Stimulated activated CD8-positive, alpha-beta memory T cell treated with anti-CD3 and anti-CD28 coated beads, Interleukin-12 subunit alpha, Interleukin-12 subunit beta, amount 100 ng/mL, for 1 hour (primary cell): Measurements from ENCODE around the gene ZNF511.

Source experiments
- DNase-seq: peaks from one replicate; pipeline ENCODE4 v3.0.0-alpha.2; 2020; ENCODE audit warnings: low read depth

Gene ZNF511

DNA sequence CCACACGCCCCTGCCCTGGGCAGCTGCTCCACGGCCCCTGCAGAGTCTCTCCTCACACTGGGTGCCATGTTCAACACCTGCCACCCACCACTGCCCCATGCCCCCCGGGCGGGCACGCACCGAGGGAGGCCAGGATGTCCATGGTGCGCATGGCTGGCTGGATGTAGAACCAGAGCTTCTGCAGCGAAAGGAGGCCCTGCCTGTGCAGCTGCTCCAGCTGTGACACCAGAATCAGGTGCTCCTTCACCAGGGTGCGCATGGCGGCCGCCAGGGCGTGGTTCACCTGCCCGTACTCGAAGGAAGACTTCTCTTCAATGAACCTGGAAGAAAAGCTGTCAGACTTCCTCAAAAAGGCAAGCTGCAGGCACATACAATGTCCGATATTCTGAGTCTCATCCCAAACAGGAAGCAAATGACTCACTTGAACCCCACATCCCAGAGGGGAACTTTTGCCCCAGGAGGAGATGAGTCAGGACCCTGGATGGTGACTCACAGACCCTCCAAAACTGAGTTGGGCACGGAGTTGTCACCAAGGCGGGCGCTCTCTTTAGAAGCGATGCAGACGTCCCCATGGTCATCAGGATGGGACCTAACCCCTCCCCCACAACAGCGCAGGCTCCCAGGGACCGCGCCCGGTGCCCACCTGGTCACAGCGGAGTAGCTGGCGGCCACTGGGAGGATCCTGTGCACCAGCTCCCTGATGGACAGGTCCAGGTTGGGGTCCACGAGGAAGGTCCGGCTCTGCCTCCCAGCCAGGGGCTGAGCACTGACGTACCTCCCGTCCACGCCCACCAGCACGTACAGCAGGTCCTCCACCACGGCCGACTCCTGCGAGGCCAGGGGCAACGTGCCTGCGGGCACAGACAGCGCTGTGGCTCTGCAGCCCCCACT lies 15.6 kb upstream of the ZNF511 start:
- no peak for DNase-seq

DNA sequence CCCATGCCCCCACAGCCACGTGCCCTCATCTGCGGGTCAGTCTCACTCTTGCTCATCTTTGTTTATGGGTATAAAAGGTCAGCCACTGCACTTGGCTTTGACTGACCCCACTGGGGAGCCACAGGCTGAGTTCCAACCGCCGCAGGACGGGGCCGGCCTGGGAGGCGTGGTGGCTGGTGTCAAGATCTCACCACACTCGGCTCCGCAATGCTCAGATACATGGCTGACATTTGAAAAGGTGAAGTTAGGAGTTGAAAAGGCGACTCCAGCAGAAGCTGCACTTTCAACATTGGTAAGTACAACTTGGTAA lies 14.9 kb upstream of the ZNF511 start:
- no peak for DNase-seq

DNA sequence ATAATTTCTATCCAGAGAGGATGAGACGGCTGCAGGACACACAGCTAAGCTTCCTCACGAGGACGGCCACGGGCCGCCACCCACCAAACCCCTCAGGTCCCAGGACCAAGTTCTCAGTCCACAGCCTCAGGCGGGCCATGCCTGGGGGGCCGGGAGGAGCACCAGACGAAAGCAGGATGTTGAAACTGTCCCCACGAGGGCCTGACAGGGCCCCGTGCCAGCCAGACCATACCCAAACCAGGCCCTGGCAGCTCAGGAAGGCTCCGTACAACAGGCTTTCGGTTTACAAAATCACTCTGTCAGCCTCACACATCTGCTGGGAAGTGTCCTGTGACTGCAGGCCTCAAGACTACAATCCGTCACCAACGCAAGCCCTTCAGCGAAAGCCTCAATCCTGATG lies 14.5 kb upstream of the ZNF511 start:
- no peak for DNase-seq

DNA sequence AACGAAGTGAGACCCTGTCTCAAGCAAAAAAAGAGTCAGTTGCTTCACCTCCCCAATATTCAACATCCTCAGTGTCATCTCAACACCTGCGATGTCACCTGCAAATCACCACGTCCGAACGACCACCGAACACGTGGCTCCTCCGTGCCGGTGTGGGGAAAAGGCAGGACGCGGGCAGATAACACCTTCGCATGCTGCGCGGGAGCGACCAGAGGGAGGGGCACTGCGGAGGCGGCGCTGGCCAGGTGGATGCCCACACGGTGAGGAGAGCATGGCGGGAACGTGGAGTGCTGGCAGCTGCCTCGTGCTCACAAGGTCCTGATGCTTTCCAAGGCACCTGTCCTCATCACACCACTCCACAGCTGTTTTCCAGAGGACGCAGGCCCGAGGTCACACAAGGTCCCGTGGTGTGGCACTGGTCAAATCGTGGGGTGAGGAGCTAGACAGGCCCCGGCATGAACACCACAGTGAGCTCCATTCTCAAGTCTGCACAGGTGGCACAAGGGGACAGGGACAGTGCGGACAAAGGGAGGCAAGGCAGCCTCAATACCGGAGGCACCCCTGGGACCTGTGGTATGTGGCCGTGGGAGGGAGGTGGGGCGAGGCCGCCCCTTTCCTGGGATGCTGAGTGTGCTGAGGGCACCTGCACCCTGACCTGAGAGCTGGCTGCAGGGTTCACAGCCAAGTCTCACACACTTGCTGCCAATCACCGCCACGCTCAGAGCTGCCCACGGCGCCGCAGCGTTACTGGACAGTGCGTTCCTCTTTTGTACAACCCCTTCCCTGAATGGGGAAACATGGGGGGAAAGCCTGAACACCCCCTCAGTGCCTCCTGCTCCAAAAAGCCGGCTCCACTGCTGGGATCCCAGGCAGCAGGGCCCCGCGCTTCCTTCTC lies 13.0 kb upstream of the ZNF511 start:
- no peak for DNase-seq

DNA sequence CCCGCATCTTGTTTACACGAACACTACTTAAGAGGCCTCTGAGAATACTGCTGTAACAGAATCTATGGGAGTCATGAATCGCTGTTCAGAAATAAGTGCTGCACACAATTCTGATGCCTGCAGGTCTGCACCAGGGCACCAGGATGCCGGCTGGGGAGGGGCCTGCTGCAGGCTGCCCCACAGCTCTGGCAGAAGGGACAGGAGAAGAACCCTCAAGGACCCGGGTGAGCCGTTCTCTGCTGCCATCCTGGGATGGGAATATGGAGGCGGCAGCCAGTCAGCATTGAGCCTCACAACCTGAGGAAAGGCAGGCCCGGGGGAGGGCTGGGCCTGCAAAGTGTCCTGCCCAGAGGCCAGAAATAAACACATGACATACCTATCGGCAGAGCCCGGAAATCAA lies 11.2 kb upstream of the ZNF511 start:
- no peak for DNase-seq

DNA sequence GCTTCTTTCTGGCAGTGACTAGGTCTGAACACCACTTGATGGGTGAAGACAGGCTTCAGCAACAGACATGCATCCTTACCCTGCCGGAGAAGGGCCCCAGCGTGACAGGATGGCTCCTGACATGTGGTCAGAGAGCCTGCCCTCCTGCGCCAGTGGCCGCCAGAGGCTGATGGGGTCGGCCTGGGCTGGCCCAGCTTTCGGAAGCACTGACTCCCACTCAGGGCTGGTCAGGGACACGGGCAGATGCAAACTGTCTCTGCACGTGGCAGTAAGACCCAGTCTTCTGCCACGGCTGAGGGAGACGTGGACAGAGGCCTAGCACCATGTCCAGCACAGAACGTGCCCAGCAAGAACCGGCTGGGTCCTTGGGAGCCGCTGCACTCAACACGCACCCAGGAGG lies 10.2 kb upstream of the ZNF511 start:
- DNase-seq: no peak

DNA sequence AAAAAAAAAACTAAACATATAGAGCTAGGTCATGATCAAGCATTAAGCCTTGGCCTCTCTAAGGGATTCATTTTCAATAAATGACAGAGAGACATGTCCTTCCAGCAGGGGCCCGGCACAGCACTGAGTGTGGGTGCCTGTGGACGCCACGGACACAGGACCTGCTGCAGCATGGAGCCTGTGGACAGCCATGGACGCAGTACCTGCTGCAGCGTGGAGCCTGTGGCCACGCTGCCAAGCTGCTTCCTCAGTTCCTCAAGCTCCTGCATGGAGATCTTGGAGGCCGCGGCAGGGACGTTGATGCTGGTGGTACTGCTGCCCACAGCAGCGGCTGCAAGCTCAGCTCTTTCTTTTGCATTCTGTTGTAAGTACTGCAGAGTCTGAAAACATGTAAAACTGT lies 9.5 kb upstream of the ZNF511 start:
- no peak for DNase-seq

DNA sequence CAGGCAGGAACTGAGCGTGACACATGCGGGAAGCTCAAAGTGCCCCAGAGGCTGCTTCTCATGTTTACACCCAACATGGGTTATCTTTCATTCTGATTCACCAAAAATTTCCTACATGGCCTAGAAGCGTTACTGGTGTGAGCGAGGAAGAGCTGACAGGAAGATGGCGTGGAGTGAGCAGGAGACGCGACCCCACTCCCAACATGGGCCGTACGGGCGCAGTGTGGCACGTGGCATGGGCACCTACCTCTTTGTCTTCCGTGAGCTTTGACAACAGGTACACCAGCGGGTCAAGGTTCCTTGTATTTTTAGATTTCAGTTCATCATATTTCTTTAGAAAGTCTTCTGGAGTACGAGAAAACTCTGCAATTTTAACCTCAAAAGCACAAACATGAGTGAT lies 9.0 kb upstream of the ZNF511 start:
- DNase-seq: no peak

DNA sequence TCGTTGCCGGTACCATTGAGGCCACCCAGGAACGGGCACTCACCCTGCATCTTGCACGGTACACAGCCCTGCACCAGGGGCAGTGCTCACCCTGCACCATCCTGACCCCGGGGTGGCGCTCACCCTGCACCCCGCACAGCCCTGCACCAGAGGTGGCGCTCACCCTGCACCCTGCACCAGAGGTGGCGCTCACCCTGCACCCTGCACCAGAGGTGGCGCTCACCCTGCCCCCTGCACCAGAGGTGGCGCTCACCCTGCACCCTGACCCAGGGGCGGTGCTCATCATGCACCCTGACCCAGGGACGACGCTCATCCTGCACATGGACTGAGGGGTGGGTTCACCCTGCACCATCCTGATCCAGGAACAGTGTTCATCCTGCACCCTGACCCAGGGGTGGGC lies 6.5 kb upstream of the ZNF511 start:
- no peak for DNase-seq

DNA sequence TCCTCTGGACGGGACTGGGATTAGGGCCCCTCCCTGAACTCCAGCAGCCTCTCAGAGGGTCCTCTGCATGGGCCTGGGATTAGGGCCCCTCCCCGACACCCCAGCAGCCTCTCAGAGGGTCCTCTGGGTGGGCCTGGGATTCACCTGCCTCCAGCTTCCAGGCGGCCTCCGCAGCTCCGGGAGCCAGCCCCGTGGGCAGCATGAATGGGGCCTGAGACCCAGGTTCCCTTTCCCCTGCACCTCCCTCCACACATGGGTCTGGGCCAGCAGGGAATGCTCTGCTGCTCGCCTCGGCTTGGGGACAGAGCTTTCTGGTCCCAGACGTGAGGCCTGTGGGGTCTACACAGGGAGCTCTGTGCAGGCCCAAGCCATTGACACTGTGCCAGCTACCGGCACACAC lies 5.5 kb upstream of the ZNF511 start:
- no peak for DNase-seq

DNA sequence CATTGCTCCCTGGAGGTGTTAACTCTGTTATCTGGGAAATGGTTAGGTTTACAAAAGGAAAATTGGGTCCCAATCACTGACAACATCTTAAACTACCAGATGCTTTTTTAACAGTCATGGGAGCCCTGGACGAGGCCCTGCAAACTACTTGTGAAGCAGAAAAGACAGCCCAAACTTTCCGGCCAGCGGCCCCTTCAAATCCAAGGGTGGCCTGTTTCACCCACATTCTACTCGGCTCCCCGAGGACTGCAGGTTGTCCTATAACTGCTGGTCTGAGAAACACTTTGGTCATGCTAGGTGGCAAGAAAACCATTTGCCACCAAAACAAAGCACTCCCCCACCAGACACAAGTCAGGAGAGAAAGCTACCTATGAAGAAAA lies 2.6 kb upstream of the ZNF511 start:
- no peak for DNase-seq

DNA sequence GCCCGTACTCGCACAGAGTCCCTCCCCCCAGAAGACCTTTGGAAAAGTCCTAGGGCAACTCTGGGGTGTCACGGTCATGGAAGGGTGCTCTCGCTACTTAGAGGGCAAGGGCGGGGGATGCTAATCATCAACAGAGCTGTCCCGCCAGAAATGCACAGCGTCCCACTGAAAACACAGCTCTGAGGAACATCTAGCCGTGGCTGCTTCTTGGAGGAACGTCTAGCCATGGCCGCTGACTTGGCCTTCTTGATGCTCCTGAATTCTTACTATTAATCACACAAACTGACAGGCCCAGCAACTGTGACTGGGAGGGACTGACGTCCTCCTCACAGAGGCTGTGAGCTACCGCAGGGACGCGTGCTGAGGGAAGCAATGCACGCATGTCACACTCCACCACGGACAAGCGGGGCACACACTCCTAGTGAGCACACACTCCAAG lies 1.8 kb upstream of the ZNF511 start:
- DNase-seq: no peak

DNA sequence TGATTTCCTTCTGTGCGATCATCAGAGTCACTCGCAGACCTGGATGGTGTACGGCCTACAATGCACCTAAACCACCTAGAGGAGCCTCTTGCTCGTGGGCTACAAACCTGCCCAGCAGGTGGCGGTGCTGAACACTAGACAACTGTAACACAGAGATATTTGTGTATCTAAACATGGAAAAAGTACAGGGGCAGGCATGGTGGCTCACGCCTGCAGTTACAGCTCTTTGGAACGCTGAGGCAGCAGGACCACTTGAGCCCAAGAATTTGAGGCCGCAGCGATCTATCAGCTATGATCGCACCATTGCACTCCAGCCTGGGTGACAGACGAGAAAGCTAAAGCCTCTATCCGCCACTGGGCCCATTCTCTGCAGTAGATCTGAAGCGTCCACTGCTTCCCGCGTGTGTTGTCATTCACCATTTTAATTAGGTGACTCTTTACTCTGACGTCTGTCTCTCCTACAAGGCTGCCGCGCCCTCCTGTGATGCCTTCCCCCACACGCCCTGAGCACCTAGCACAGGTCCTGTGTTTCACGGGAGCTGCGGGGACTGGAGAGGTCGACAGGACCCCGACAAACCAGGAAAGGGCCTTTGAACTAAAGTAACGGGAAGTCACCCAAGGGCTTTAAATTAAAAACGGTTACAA lies 816 bp upstream of the ZNF511 start:
- peak; percentile 77 for DNase-seq

DNA sequence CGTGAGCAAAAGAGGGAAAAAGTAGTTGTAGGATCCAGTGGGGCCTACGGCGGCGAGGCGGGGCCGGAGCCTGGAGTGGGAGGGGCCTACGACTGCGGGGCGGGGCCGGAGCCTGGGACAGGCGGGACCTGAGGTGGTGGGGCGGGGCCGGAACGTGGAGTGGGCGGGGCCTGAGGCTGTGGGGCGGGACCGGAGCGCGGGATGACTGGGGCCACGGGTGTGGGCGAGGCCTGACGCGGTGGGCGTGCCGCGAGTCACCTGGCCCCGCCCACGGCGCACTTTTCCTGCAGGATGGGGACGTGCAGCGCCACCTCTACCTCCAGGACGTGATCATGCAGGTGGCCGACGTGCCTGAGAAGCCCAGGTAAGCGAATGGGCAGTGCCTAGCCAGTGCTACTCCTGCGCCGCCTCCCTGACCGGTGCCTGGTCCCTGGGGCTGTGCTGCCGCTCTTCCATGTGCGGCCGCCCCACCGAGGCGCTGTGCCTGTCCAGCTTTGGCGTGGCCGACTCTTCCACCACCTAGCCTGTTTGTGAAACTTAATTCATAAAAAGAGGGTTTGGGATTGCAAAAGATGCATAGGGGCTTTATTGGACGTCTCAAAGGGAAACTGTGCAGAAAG lies 496 bp downstream of the ZNF511 start:
- DNase-seq: peak; percentile 87

DNA sequence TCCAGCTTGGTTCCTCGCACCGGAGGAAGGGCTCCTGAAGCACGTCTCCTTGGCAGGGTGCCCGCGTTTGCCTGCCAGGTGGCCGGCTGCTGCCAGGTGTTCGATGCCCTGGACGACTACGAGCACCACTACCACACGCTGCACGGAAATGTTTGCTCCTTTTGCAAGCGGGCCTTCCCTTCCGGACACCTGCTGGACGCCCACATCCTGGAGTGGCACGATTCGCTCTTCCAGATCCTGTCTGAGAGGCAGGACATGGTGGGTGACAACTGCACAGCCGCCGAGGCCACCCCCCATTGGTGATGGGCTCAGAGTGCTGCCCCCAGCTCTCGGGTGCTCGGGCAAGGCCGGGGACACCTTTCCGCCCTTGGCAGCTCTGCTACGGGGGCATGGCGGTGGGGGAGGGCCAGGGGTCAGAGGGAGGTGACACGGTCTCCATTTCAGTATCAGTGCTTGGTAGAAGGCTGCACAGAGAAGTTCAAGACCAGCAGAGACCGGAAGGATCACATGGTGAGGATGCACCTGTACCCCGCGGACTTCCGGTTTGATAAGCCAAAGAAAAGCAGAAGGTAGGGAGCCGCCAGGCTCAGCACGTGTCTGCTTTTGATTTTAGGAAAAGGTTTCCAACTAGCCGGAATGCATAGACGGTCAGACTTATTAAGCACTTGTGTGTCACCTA lies 1.1 kb downstream of the ZNF511 start:
- DNase-seq: no peak

DNA sequence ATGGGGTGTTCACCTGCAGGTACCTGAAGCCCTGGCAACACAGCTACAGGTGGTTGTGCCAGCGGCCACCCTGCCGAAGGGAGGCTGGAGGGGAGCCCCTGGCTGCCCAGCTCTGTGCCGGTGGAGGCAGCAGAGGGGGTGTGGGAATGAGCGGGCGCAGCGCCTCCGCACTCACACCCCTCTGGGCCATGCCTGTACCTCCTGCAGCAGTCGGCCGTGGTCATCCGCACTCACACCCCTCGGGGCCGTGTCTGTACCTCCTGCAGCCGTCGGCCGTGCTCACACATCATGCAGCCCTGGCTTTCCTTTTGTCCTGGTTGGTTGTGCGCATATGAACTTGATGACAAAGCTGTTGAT lies 1.7 kb downstream of the ZNF511 start:
- DNase-seq: no peak

DNA sequence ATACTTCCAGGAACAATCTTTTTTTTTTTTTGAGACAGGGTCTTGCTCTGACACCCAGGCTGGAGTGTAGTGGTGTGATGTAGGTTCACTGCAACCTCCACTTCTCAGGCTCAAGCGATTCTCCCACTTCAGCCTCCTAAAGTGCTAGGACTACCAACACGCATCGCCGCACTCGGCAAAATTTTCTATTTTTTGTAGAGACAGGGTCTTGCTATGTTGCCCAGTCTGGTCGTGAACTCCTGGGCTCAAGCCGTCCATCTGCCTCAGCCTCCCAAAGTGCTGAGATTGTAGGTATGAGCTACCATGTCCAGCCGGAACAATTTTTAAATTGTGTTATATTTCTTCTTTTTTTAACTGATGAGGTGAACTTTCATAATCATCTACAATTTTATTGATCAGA lies 2.1 kb downstream of the ZNF511 start:
- DNase-seq: no peak

DNA sequence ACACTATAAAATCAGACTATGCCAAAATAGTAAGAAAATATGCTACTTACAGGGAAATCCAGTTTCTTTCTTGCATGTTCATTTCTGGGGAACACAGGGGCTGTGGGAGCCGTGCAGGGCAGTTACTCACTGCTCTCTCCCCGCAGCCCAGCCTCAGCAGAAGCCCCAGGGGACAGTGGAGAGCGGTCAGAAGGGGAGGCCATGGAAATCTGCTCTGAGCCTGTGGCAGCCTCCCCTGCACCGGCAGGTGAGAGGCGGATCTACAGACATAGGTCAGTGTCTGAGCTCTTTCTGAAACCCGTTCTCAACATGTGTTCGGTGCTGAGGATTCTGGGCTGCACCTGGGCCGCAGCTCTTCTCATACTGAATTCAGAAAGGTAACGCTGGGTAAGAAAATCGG lies 2.9 kb downstream of the ZNF511 start:
- no peak for DNase-seq

DNA sequence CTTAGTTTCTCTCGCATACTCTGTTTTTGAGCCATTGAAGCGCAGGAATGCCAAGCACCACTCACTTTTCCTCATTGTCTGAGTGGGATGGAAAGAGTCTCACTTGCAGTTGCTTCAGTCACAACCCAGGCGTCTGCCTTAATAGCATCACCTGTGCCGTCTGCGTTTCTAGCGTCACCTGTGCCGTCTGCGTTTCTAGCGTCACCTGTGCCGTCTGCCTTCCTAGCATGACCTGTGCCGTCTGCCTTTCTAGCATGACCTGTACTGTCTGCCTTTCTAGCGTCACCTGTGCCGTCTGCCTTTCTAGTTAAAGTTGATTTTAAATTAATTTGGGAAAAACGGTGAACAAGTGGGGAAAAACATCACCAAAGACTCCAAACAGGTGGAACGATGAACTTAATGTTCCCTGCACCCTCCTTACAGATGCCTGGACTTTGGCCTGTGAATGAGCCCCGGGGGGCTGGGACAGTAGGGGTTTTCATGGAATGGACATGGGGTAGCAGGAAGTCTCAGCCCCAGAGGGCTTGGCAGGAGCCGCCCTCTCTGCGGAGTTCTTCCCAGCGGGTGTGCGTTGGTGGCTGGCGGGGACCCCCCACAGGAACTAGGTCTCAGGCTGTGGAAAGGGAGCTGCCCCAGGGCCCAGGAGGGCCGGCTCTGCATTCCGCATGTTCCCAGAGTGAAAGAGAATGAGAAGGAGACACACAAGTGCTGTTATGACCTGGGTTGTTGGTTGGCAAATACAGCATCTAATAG lies 3.5 kb downstream of the ZNF511 start:
- DNase-seq: no peak

DNA sequence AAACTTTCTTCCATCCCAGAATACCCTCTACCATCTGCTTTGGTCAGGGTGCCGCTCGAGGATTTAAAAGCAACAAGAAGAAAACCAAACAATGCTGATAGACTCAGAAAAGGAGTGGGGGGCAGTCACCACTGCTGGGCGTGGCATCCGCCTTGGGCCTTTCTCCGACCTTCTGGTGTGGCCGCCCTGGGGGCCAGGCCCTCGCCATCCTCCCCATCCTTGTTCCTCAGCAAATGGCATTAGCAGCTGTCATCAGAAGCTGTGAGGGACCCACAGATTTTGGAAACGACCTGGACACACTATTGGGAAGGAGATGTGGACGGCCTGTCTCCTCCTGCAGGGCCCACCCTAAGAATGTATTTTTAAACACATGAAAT lies 4.0 kb downstream of the ZNF511 start:
- DNase-seq: no peak

DNA sequence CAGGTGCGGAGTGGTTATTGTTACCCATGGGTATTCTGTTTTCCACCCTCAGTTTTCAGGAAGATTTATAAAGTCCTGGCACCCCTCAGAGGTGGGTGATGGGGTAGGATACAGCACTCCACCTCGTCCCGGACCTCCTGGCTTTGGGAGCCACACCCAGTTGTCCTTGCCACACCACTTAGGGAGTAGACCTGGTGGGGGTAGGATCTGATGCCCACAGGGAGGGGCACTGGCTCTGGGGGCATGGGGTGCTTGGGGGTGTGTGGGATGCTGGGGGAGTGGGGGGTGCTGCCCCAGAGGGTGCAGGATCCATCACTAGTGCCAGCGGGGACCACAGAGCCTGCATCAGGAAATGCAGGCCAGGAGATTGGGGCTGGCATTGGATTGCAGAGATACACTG lies 4.5 kb downstream of the ZNF511 start:
- DNase-seq: no peak
